H1 (cell line): ENCODE data around the gene BTBD18. TPM values are rescaled to one million over a fixed set of nuclear protein-coding genes. Genes with fewer than 3 reads are reported as not detected.

Experiments
- ASH2L ChIP-seq: fragments of 200-600, 300-600 bp; sonication (generic); IDR thresholded peaks from one replicate; pipeline ENCODE4 v1.7.1; 2017; ENCODE audit warnings: low read length
- BACH1 ChIP-seq: IDR thresholded peaks from 2 replicates; pipeline ENCODE4 v1.6.1; 2012; ENCODE audit warnings: low read length, improper control_type of control experiment
- CBX5 ChIP-seq: fragments of 300-800, 300-1000 bp; sonication (generic); IDR thresholded peaks from 2 replicates; pipeline ENCODE4 v1.7.1; 2016; ENCODE audit warnings: antibody characterized with exemption, low read length, low read depth
- KDM1A ChIP-seq: fragments of 200-600, 300-600 bp; sonication (generic); IDR thresholded peaks from 2 replicates; pipeline ENCODE4 v1.7.1; 2016; ENCODE audit warnings: mild to moderate bottlenecking, low read length, borderline replicate concordance
- RFX5 ChIP-seq: IDR thresholded peaks from 2 replicates; pipeline ENCODE4 v1.6.1; 2011; ENCODE audit warnings: low read depth, low read length, improper control_type of control experiment, borderline replicate concordance
- SP2 ChIP-seq: IDR thresholded peaks from 2 replicates; pipeline ENCODE4 v1.6.1; 2012; ENCODE audit warnings: mild to moderate bottlenecking, low read length, inconsistent platforms
- SP4 ChIP-seq: IDR thresholded peaks from 2 replicates; pipeline ENCODE4 v1.6.1; 2012; ENCODE audit warnings: low read length, inconsistent platforms
- SRF ChIP-seq: IDR thresholded peaks from 2 replicates; pipeline ENCODE4 v1.6.1; 2011; ENCODE audit warnings: mild to moderate bottlenecking, low read depth, low read length, moderate library complexity
- TEAD4 ChIP-seq: IDR thresholded peaks from 2 replicates; pipeline ENCODE4 v1.6.1; 2012; ENCODE audit warnings: low read depth, low read length, inconsistent platforms, mixed read lengths
- ZNF274 ChIP-seq: IDR thresholded peaks from 2 replicates; pipeline ENCODE4 v1.7.0; 2012; ENCODE audit warnings: low read length, borderline replicate concordance; ENCODE audit errors: extremely low read depth
- polyA plus RNA-seq, 7 experiments: library from polyadenylated mRNA; depleted of rRNA in 3 of 7; stranded (reverse) in 5 of 7; unstranded in 2 of 7; fragments of >200 nt in 5 of 7; fragments of 200-250 nt in 2 of 7; gene quantifications; 1 replicate in 5 of 7; 2 replicates in 1 of 7; 4 replicates in 1 of 7; pipeline versions ENCODE4 v1.2.1 to v1.2.3, GENCODE V29; 2011 to 2013; ENCODE audit warnings: missing spikeins in 2 of 7, mixed read lengths in 2 of 7
- total RNA-seq: library from RNA; stranded (reverse); fragmentation: NEBNext Ultra II Directional; extraction: Animal tissue kit (Norgen Biotek cat#: 25700); gene quantifications from 2 replicates; pipeline ENCODE4 v1.2.1, GENCODE V29; 2021
- TF ChIP-seq, protein P1 (sequence below): fragments of 300-600 bp; sonication (generic); IDR thresholded peaks from 2 replicates; pipeline ENCODE4 v1.7.1; 2012; ENCODE audit warnings: low read length, moderate library complexity, mild to moderate bottlenecking, inconsistent platforms; ENCODE audit not compliant: insufficient replicate concordance

BTBD18 gene
- total and polyA plus RNA-seq, 2 of the 8 experiments (the other 6 are each of a cell fraction or from before 2014, with no cell fraction given), result 0.03 TPM; not detected in 1

DNA sequence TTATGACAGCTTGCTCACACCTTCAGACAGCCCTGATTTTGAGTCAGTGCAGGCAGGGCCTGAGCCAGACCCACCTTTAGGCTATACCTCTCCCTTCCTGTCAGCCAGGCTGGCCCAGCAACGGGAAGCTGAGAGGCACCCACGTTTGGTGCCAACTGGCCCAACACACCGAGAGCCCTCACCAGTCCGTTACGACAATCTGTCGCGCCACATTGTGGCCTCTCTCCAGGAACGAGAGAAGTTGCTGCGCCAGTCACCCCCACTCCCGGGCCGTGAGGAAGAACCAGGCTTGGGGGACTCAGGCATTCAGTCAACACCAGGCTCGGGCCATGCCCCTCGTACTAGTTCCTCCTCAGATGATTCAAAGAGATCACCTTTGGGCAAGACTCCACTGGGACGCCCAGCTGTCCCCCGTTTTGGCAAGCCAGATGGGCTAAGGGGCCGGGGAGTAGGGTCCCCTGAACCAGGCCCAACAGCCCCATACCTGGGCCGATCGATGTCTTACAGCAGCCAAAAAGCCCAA, 52.7 kb downstream of the BTBD18 start (continued):
- TF ChIP-seq, protein P1, sequence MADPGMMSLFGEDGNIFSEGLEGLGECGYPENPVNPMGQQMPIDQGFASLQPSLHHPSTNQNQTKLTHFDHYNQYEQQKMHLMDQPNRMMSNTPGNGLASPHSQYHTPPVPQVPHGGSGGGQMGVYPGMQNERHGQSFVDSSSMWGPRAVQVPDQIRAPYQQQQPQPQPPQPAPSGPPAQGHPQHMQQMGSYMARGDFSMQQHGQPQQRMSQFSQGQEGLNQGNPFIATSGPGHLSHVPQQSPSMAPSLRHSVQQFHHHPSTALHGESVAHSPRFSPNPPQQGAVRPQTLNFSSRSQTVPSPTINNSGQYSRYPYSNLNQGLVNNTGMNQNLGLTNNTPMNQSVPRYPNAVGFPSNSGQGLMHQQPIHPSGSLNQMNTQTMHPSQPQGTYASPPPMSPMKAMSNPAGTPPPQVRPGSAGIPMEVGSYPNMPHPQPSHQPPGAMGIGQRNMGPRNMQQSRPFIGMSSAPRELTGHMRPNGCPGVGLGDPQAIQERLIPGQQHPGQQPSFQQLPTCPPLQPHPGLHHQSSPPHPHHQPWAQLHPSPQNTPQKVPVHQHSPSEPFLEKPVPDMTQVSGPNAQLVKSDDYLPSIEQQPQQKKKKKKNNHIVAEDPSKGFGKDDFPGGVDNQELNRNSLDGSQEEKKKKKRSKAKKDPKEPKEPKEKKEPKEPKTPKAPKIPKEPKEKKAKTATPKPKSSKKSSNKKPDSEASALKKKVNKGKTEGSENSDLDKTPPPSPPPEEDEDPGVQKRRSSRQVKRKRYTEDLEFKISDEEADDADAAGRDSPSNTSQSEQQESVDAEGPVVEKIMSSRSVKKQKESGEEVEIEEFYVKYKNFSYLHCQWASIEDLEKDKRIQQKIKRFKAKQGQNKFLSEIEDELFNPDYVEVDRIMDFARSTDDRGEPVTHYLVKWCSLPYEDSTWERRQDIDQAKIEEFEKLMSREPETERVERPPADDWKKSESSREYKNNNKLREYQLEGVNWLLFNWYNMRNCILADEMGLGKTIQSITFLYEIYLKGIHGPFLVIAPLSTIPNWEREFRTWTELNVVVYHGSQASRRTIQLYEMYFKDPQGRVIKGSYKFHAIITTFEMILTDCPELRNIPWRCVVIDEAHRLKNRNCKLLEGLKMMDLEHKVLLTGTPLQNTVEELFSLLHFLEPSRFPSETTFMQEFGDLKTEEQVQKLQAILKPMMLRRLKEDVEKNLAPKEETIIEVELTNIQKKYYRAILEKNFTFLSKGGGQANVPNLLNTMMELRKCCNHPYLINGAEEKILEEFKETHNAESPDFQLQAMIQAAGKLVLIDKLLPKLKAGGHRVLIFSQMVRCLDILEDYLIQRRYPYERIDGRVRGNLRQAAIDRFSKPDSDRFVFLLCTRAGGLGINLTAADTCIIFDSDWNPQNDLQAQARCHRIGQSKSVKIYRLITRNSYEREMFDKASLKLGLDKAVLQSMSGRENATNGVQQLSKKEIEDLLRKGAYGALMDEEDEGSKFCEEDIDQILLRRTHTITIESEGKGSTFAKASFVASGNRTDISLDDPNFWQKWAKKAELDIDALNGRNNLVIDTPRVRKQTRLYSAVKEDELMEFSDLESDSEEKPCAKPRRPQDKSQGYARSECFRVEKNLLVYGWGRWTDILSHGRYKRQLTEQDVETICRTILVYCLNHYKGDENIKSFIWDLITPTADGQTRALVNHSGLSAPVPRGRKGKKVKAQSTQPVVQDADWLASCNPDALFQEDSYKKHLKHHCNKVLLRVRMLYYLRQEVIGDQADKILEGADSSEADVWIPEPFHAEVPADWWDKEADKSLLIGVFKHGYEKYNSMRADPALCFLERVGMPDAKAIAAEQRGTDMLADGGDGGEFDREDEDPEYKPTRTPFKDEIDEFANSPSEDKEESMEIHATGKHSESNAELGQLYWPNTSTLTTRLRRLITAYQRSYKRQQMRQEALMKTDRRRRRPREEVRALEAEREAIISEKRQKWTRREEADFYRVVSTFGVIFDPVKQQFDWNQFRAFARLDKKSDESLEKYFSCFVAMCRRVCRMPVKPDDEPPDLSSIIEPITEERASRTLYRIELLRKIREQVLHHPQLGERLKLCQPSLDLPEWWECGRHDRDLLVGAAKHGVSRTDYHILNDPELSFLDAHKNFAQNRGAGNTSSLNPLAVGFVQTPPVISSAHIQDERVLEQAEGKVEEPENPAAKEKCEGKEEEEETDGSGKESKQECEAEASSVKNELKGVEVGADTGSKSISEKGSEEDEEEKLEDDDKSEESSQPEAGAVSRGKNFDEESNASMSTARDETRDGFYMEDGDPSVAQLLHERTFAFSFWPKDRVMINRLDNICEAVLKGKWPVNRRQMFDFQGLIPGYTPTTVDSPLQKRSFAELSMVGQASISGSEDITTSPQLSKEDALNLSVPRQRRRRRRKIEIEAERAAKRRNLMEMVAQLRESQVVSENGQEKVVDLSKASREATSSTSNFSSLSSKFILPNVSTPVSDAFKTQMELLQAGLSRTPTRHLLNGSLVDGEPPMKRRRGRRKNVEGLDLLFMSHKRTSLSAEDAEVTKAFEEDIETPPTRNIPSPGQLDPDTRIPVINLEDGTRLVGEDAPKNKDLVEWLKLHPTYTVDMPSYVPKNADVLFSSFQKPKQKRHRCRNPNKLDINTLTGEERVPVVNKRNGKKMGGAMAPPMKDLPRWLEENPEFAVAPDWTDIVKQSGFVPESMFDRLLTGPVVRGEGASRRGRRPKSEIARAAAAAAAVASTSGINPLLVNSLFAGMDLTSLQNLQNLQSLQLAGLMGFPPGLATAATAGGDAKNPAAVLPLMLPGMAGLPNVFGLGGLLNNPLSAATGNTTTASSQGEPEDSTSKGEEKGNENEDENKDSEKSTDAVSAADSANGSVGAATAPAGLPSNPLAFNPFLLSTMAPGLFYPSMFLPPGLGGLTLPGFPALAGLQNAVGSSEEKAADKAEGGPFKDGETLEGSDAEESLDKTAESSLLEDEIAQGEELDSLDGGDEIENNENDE, result no peak
- TF ChIP-seq SP4, result no peak
- TF ChIP-seq CBX5, result no peak
- no peak for TF ChIP-seq TEAD4
- no peak for TF ChIP-seq BACH1
- no peak for TF ChIP-seq SRF
- no peak for TF ChIP-seq SP2
- no peak for TF ChIP-seq KDM1A
- TF ChIP-seq ASH2L, result no peak
- TF ChIP-seq RFX5, result no peak
- no peak for TF ChIP-seq ZNF274
